Fibroblast of gingiva (primary cell): ENCODE data around the gene BMPER.
A peak's percentile ranks its signal among the peaks of the same experiment; 100 is the strongest.

Source experiments
- DNase-seq: peaks from one replicate; pipeline ENCODE4 v3.0.0-alpha.2; 2011; ENCODE audit warnings: low read depth

BMPER gene

GRCh38 chr7:33970536-33970935 is 65.2 kb downstream of the BMPER start:
- DNase-seq, result peak; percentile 42

- DNase-seq, result no peak
Measured at GRCh38 chr7:33971106-33971505, 65.8 kb downstream of the BMPER start.

GRCh38 chr7:33973231-33974015 is 68.1 kb downstream of the BMPER start:
- no peak for DNase-seq

GRCh38 chr7:33979300-33979806 is 74.0 kb downstream of the BMPER start:
- DNase-seq, result no peak

- DNase-seq, result peak; percentile 64
Measured at GRCh38 chr7:33979807-33980355, 74.5 kb downstream of the BMPER start.

GRCh38 chr7:33981226-33981625 is 75.9 kb downstream of the BMPER start:
- no peak for DNase-seq

- peak; percentile 95 for DNase-seq
Measured at GRCh38 chr7:33981671-33982424, 76.5 kb downstream of the BMPER start.

GRCh38 chr7:33982425-33982786 is 77.1 kb downstream of the BMPER start:
- DNase-seq, result no peak

GRCh38 chr7:33986451-33986850 is 81.1 kb downstream of the BMPER start:
- DNase-seq, result no peak

GRCh38 chr7:33986951-33987947 is 81.9 kb downstream of the BMPER start:
- DNase-seq, result peak; percentile 98

- no peak for DNase-seq
Measured at GRCh38 chr7:33996899-33997298, 91.6 kb downstream of the BMPER start.

GRCh38 chr7:33998476-33998875 is 93.1 kb downstream of the BMPER start:
- peak; percentile 74 for DNase-seq

- peak; percentile 68 for DNase-seq
Measured at GRCh38 chr7:34011017-34011695, 105.8 kb downstream of the BMPER start.

- peak; percentile 50 for DNase-seq
Measured at GRCh38 chr7:34011696-34012095, 106.4 kb downstream of the BMPER start.

GRCh38 chr7:34013421-34013820 is 108.1 kb downstream of the BMPER start:
- DNase-seq, result no peak

- no peak for DNase-seq
Measured at GRCh38 chr7:34015651-34016050, 110.3 kb downstream of the BMPER start.

GRCh38 chr7:34016876-34017275 is 111.5 kb downstream of the BMPER start:
- no peak for DNase-seq

GRCh38 chr7:34019301-34019790 is 114.0 kb downstream of the BMPER start:
- DNase-seq, result no peak

- DNase-seq, result no peak
Measured at GRCh38 chr7:34022626-34023025, 117.3 kb downstream of the BMPER start.

- no peak for DNase-seq
Measured at GRCh38 chr7:34025600-34025999, 120.3 kb downstream of the BMPER start.
